ENCODE data around the gene SPRED3. TPM values are rescaled to one million over a fixed set of nuclear protein-coding genes. Genes with fewer than 3 reads are reported as not detected.

The SPRED3 gene
- polyA plus RNA-seq, 1 donor from 2014 or later: 4.9 TPM

- TF ChIP-seq EZH2 (IDR thresholded peaks at IDR 0.05; ENCODE audit: borderline replicate concordance, insufficient read depth, low read length, poor library complexity, severe bottlenecking): no peak
- no peak for TF ChIP-seq CTCF (IDR thresholded peaks at IDR 0.05; ENCODE audit: poor library complexity, severe bottlenecking)
- no peak for TF ChIP-seq SMC3 (conservative IDR thresholded peaks at IDR 0.05; ENCODE audit: poor library complexity)
- no peak for TF ChIP-seq EP300 (conservative IDR thresholded peaks at IDR 0.05; ENCODE audit: poor library complexity, severe bottlenecking)
- no peak for TF ChIP-seq POLR2AphosphoS5 (IDR thresholded peaks at IDR 0.05)
- no peak for TF ChIP-seq REST (IDR thresholded peaks at IDR 0.05; ENCODE audit: borderline replicate concordance)
- no peak for TF ChIP-seq RAD21 (conservative IDR thresholded peaks at IDR 0.05)
- no peak for TF ChIP-seq MXI1 (conservative IDR thresholded peaks at IDR 0.05; ENCODE audit: poor library complexity, severe bottlenecking)
- no peak for TF ChIP-seq TAF1 (IDR thresholded peaks at IDR 0.05; ENCODE audit: low read depth)
- H3K4me3 ChIP-seq (ENCODE audit: low read length): no peak overlapping the region
- no peak overlapping the region for H3K4me2 ChIP-seq (ENCODE audit: low read length)
- H2AFZ ChIP-seq (ENCODE audit: low read depth, low read length): no peak overlapping the region
- no peak overlapping the region for H3K27ac ChIP-seq (ENCODE audit: low read length)
- H3F3A ChIP-seq (ENCODE audit: insufficient read depth, low read length, poor library complexity, severe bottlenecking): no peaks in the 10 kb centered on the region
- no peaks in the 10 kb centered on the region for H3K9me2 ChIP-seq (ENCODE audit: insufficient read depth, low read length)
- H3K79me2 ChIP-seq (replicated peaks; ENCODE audit: insufficient read depth, low read length): no peaks in the 10 kb centered on the region
- H3K27me3 ChIP-seq (ENCODE audit: insufficient read depth, low read depth, low read length): no peaks in the 10 kb centered on the region
- no peaks in the 10 kb centered on the region for H4K20me1 ChIP-seq (ENCODE audit: insufficient read depth)
- H3K9me3 ChIP-seq (ENCODE audit: low read length): no peaks in the 10 kb centered on the region
- H3K9ac ChIP-seq (ENCODE audit: low read length): no peak overlapping the region
- no peaks in the 10 kb centered on the region for H3K36me3 ChIP-seq (ENCODE audit: insufficient read depth, low read length)
Measured at GRCh38 chr19:38346837-38347236, 41.7 kb upstream of the SPRED3 start.

- no peaks in the 10 kb centered on the region for H3K79me2 ChIP-seq (replicated peaks; ENCODE audit: insufficient read depth, low read length)
- TF ChIP-seq EZH2 (IDR thresholded peaks at IDR 0.05; ENCODE audit: borderline replicate concordance, insufficient read depth, low read length, poor library complexity, severe bottlenecking) (no peak), RAD21 (conservative IDR thresholded peaks at IDR 0.05) (no peak), SMC3 (conservative IDR thresholded peaks at IDR 0.05; ENCODE audit: poor library complexity) (no peak), MXI1 (conservative IDR thresholded peaks at IDR 0.05; ENCODE audit: poor library complexity, severe bottlenecking) (no peak), REST (IDR thresholded peaks at IDR 0.05; ENCODE audit: borderline replicate concordance) (no peak), TAF1 (IDR thresholded peaks at IDR 0.05; ENCODE audit: low read depth) (no peak), EP300 (conservative IDR thresholded peaks at IDR 0.05; ENCODE audit: poor library complexity, severe bottlenecking) (no peak), POLR2AphosphoS5 (IDR thresholded peaks at IDR 0.05) (no peak), CTCF (IDR thresholded peaks at IDR 0.05; ENCODE audit: poor library complexity, severe bottlenecking) (no peak)
- no peak overlapping the region for H3K4me3 ChIP-seq (ENCODE audit: low read length)
- H3K9me3 ChIP-seq (ENCODE audit: low read length): no peaks in the 10 kb centered on the region
- no peak overlapping the region for H3K27ac ChIP-seq (ENCODE audit: low read length)
- no peaks in the 10 kb centered on the region for H3K9me2 ChIP-seq (ENCODE audit: insufficient read depth, low read length)
- no peaks in the 10 kb centered on the region for H3K36me3 ChIP-seq (ENCODE audit: insufficient read depth, low read length)
- H3K9ac ChIP-seq (ENCODE audit: low read length): no peak overlapping the region
- H4K20me1 ChIP-seq (ENCODE audit: insufficient read depth): no peaks in the 10 kb centered on the region
- no peaks in the 10 kb centered on the region for H3K27me3 ChIP-seq (ENCODE audit: insufficient read depth, low read depth, low read length)
- no peak overlapping the region for H2AFZ ChIP-seq (ENCODE audit: low read depth, low read length)
- no peaks in the 10 kb centered on the region for H3F3A ChIP-seq (ENCODE audit: insufficient read depth, low read length, poor library complexity, severe bottlenecking)
- no peak overlapping the region for H3K4me2 ChIP-seq (ENCODE audit: low read length)
Measured at GRCh38 chr19:38350883-38351282, 37.6 kb upstream of the SPRED3 start.

All from neural cell (in vitro differentiated cells).